ENCODE data around the gene STX18.
"Not testable (repeated sequence)": the region's sequence is repeated elsewhere in the genome, so short reads cannot be mapped to it uniquely, and the experiment has no call there.

STX18 gene

GRCh38 chr4:4507923-4508322 lies 33.9 kb downstream of the STX18 start:
- DNase-seq: no peak

- no peak for DNase-seq
Measured at GRCh38 chr4:4507403-4507802, 34.4 kb downstream of the STX18 start.

- no peak for DNase-seq
Measured at GRCh38 chr4:4506961-4507360, 34.9 kb downstream of the STX18 start.

- DNase-seq: not testable (repeated sequence)
Measured at GRCh38 chr4:4505211-4505610, 36.6 kb downstream of the STX18 start.

- no peak for DNase-seq
Measured at GRCh38 chr4:4504783-4505182, 37.1 kb downstream of the STX18 start.

- DNase-seq: no peak
Measured at GRCh38 chr4:4502694-4503311, 39.0 kb downstream of the STX18 start.

- no peak for DNase-seq
Measured at GRCh38 chr4:4501679-4502078, 40.2 kb downstream of the STX18 start.

- no peak for DNase-seq
Measured at GRCh38 chr4:4499438-4500123, 42.3 kb downstream of the STX18 start.

GRCh38 chr4:4496592-4497372 lies 45.1 kb downstream of the STX18 start:
- no peak for DNase-seq

- no peak for DNase-seq
Measured at GRCh38 chr4:4494882-4495281, 47.0 kb downstream of the STX18 start.

- no peak for DNase-seq
Measured at GRCh38 chr4:4492161-4492847, 49.5 kb downstream of the STX18 start.

- DNase-seq: no peak
Measured at GRCh38 chr4:4491396-4491893, 50.4 kb downstream of the STX18 start.

- no peak for DNase-seq
Measured at GRCh38 chr4:4490816-4491215, 51.0 kb downstream of the STX18 start.

GRCh38 chr4:4490041-4490440 lies 51.8 kb downstream of the STX18 start:
- DNase-seq: no peak

GRCh38 chr4:4488405-4489404 lies 53.1 kb downstream of the STX18 start:
- peak in 2 of 4 experiments; percentile 19 to 43 for DNase-seq

GRCh38 chr4:4486969-4487368 lies 54.9 kb downstream of the STX18 start:
- DNase-seq: no peak

- no peak for DNase-seq
Measured at GRCh38 chr4:4485806-4486205, 56.0 kb downstream of the STX18 start.

- DNase-seq: no peak
Measured at GRCh38 chr4:4481399-4481994, 60.4 kb downstream of the STX18 start.

GRCh38 chr4:4480685-4481398 lies 61.0 kb downstream of the STX18 start:
- no peak for DNase-seq

- DNase-seq: no peak
Measured at GRCh38 chr4:4480205-4480604, 61.6 kb downstream of the STX18 start.

- no peak for DNase-seq
Measured at GRCh38 chr4:4479366-4479765, 62.5 kb downstream of the STX18 start.
